Left lobe of liver (tissue), 2 donors: ENCODE data around the gene WDR26. TPM values are rescaled to one million over a fixed set of nuclear protein-coding genes. Genes with fewer than 3 reads are reported as not detected.
"Not testable (repeated sequence)": the region's sequence is repeated elsewhere in the genome, so short reads cannot be mapped to it uniquely, and the experiment has no call there.

Source experiments
- ATAC-seq: fragments of 200-7000 bp; cut with Tn5 transposase; one replicate; pipeline ENCODE4 v1.9.1; 2020; ENCODE audit warnings: mild to moderate bottlenecking, moderate library complexity
- DNase-seq: peaks from one replicate; pipeline ENCODE4 v3.0.0-alpha.2; 2020; ENCODE audit warnings: low spot score
- total RNA-seq: library from RNA; stranded (reverse); gene quantifications from one replicate; pipeline ENCODE4 v1.2.1, GENCODE V29; 2021
- donor health status: DM: no; HTN: no; CAD: no; lungs with moderate emphysema.
- donor health status: DM: no; HTN: yes; CAD: no.

WDR26 gene
- total RNA-seq, result 27.2 TPM

DNA sequence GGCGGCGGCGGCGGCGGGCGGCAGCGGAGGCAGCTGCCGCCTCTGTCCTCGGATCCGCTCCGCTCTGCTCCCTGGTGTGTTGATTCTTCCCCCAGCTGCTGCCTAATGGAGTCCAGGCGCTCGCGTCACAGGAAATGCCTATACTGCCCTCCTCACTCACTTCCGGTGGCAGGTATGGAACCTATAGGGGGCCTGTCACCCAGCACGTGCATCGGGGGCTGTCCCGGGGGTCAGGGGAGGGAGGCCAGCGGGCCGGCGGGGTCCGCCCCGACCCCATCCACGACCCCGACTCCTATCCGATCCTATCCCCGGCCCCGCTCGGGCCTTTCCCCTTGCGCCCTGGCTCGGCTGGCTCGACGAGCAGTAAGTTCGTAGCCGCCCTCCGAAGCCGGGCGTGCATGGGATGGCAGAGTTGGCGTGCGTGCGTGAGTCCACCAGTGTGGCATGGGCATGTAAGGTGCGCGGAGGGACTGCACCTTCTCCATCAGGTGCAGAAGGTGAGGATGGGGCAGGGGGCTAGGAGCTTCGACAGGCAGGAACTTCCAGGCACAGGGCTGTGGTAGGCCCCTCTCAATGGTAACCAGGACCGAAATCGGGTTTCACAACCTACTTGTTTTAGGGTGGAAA, at the start of gene WDR26:
TSS of gene WDR26 (minus strand) at position 107 of the 627 bp plus-strand sequence.
- ATAC-seq (peak; percentile 81), DNase-seq (peak; percentile 83)

DNA sequence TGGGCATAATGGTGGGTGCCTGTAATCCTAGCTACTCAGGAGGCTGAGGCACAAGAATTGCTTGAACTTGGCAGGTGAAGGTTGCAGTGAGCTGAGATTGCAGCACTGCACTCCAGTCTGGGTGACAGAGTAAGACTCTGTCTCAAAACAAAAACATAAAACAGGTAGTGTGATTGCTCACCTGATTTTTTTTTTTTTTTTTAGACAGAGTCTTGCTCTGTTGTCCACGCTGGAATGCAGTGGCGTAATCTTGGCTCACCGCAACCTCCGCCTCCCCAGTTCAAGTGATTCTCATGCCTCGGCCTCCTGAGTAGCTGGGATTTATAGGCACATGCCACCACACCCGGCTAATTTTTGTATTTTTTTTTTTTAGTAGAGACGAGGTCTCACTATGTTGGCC, 48.6 kb upstream of the WDR26 start:
- not testable (repeated sequence) for DNase-seq, ATAC-seq

DNA sequence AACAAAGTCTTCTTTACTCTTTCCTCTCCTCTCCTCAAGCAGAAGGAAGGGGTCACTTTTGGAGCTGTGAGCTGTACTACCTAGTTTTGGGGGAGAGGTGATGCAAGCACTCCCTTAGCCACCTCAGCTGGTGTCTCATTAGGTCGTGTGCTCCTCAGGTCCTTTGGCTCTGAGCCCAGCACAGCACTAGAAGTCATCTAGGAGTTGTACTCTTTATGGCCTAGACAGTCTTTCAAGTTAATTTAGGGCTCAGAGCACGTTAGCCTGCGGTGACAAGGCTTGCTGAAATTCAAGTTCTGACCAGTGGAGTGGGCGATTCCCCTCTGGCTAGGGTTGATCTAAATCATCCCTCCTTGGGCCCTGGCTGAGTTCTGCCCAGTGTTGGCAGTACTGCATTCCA, 48.0 kb upstream of the WDR26 start:
- DNase-seq, result no peak

DNA sequence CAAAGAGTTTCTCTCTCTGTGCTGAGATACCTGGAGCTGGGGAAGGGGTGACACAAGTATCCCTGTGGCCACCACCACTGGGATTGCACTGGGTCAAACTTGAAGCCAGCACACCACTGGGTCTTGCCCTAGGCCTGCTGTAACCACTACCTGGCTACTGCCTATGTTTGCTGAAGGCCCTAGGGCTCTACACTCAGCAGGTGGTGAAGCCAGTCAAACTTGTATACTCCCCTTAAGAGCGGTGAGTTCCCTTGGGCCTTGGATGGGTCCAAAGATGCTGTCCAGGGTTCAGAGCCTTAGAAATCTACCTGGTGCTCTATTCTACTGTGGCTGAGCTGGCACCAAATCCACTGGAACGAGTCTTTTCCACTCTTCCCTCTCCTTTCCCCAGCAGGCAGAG, 47.0 kb upstream of the WDR26 start:
- DNase-seq (no peak), ATAC-seq (no peak)

More for the DNA sequence above, 48.0 kb upstream of the WDR26 start:
- no peak for ATAC-seq

DNA sequence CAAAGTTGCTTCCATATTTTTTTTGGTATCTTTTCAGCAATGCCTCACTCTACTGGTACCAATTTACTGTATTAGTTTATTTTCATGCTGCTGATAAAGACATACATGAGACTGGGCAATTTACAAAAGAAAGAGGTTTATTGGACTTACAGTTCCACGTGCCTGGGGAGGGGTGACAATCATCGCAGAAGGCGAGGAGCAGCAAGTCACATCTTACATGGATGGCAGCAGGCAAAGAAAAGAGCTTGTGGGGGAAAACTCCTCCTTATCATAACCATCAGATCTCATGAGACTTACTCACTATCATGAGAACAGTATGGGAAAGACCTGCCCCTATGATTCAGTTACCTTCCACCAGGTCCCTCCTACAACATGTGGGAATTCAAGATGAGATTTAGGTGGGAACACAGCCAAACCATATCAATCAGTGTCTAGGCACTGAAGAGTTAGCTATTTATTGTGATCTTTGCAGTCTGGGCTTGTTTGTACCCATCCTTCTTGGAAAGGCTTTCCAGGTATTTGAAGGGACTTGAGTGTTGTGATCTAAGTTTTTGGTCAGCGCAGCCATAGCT, 46.4 kb upstream of the WDR26 start:
- not testable (repeated sequence) for DNase-seq, ATAC-seq

DNA sequence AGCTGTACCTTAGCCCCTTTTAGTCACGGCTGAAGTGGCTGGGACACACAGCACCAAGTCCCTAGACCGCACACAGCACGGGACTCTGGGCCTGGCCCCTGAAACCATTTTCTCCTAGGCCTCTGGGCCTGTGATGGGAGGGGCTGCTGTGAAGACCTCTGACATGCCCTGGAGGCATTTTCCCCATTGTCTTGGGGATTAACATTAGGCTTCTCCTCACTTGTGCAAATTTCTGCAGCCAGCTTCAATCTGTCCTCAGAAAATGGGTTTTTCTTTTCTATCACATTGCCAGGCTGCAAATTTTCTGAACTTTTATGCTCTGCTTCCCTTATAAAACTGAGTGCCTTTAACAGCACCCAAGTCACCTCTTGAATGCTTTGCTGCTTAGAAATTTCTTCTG, 45.6 kb upstream of the WDR26 start:
- not testable (repeated sequence) for DNase-seq, ATAC-seq

DNA sequence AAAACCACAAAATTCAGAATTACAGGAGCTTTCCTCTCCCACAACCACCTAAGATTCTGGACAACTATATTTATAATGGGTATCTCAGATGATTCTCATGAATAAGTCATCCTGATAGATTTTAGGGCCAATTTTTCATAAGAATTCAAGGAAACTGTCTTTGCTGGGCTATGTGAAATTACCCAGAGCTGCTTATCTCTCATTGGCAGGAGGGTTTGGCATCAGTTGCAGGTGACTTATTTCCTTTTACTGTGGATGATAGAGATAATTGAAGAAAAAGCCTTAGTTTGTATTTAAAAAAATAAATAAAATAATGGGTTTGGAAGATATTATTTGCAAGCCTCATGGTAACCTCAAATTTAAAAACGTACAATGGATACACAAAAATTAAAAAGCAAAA, 38.2 kb upstream of the WDR26 start:
- ATAC-seq (no peak), DNase-seq (no peak)

DNA sequence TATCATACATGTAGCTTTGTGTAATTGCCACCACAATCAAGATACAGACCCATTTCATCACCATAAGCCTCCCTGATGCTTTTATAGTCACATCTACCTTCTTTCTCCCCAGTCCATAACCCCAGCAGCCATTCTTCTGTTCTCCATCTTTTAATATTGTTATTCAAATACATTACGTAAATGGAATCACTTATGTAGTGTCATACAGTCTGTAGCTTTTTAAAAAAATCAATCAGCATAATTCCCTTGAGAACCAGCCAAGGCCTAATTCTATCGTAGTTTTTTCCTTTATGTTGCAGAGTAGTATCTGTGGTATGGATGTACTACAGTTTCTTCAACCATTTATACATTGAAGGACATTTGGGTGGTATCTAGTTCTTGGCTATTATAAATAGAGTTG, 31.6 kb upstream of the WDR26 start:
- no peak for ATAC-seq

DNA sequence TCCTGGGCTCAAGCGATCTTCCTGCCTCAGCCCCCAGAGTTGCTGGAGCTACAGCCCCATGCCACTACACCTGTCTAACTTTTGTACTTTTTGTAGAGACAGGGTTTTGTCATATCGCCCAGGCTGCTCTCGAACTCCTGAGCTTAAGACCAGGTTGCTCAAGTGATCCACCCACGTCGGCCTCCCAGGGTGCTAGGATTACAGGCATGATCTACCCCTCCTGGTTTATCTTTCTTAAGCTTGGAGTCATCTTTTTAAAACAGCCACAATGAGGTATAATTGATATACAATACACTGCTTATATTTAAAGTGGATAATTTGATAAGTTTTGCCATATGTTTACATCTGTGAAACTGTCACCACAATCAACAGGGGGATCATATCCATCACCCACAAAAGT, 25.4 kb upstream of the WDR26 start:
- no peak for DNase-seq
- no peak for ATAC-seq

More for the DNA sequence above, 31.6 kb upstream of the WDR26 start:
- DNase-seq, result no peak

DNA sequence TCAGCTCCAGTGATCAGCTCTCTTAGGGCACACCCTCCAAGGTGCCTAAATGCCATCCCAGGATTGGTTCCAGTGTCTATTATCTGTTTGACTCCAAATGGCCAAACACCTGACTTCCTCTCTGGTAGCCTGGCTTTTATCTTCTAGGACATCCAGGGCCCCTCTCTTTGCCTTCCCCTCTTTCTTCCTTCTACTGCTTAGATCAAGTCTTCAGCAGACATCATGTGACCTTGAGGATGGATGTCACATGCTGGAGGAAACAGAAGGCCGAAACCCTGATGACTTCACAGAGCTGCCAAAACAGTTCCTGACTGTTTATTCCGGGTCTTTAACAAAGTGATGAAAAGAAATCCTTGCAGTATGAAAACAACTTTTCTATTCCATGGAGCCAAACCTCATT, 24.4 kb upstream of the WDR26 start:
- DNase-seq, result no peak

DNA sequence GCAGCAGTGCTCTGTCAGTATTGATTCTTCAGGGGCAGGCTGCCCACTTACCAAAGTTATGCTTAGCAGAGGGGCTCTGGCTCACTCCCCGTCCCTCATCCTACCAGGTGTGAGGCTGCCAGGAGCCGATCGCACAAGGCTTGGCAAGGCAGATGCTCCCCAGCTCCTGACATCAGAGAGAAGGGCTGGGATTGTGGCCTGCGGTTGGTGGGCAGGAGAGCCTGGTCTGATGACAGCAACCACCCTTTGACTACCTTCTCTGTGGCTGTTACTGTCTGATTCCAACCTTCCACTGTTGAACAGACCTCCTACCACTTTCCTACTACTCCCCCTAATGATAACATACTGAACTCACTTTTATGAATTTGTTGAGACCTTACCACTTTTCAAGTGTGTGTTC, 23.7 kb upstream of the WDR26 start:
- DNase-seq (no peak), ATAC-seq (no peak)

More for the DNA sequence above, 24.4 kb upstream of the WDR26 start:
- ATAC-seq, result no peak

DNA sequence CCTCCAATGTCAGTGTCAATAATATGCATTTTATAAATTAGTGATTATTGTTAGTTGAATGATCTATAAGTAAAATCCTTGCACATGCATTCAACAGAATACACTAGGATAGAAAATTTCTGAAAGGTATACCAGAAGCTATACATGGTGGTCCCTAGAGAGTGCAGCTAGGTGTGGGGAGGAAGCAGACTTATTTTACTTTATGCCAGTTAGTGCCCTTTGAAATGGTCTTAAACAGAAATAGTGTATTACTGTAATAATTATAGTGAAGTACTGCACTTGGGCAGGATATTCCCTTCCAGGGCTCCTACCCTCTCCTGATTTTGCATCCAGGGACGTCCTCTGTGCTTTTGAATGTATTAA, 23.2 kb upstream of the WDR26 start:
- ATAC-seq, result no peak

DNA sequence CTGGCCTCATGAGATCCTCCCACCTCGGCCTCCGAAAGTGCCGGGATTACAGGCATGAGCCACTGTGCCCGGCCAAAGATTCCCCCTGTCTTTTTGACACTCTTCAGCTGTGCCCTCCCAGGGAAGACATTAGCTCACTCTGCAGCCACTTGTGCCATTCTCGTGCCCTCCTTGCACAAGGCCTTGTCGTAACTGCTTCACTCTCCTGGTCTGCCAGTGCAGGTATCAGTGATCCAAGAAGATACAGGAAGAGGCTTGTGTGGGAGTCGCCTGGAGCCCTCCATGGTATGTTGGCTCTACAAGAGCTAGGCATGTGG, 22.0 kb upstream of the WDR26 start:
- DNase-seq (no peak), ATAC-seq (no peak)

More for the DNA sequence above, 23.2 kb upstream of the WDR26 start:
- DNase-seq, result no peak

DNA sequence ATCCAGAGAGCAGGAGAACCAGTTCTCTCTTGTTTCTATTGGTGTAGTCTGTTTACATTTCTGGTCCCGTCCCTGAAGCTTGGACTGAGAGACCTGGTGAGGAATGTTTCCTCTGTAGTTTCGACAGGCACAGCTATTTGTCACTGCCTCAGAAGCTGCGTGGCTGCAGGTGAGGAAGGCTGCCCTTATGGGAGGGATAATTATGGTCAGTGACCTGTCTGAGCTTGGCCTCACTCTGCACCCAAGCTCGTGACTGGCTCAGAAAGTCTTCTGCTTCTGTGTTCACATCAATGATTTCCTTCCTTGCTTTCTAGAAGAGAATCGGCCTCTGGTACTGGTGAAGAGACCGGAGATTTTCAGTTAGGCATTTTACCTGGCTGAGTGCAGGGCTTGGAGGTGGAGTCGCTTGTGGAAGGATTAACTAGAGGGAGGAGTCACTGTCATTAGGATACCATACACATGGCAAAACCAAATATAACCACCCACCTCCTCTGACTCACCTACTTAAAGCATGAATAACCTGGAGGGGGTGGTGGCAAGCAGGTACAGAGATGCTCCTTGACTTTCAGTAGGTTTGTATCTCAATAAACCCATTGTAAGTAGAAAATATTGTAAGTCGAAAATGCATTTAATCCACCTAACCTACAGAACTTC, 19.9 kb upstream of the WDR26 start:
- ATAC-seq (peak; percentile 20), DNase-seq (no peak)

DNA sequence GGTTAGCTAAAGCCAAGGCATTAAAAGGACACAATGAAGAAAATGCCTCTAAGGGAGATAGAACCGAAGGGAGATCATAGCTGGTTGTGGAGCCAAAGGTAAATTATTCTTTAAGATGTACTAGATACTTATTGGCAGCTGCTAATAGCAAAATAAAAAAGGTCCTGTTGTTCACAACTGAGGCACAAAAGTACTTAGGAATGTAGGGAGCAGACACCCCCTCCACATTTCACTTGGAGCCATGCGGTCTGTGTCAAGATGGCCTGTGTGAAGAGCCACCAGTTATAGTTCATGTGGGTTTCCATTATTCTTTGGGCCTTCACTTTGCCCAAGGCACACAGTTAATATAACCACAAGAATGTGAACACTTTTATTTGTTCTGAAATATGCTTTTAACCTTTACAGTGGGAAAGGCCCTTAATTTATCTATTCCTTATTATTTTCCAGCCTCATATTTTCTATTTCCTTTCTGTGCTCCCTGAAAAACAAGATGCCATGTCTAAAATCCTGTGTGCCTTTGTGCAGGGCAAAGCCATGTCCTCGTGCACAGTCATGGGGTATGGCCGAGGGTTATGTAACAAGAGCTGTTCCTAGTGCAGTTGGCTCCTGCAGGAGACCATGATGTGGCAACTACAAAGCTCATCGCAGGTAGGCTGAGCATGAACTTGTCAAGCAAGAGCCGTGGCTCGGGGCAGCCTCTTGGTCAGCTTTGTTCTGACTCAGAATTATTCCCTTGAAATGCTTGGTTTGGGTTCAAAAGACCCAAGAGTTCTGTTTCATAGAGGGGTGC, 16.2 kb upstream of the WDR26 start:
- ATAC-seq, result peak; percentile 93
- peak; percentile 73 for DNase-seq

DNA sequence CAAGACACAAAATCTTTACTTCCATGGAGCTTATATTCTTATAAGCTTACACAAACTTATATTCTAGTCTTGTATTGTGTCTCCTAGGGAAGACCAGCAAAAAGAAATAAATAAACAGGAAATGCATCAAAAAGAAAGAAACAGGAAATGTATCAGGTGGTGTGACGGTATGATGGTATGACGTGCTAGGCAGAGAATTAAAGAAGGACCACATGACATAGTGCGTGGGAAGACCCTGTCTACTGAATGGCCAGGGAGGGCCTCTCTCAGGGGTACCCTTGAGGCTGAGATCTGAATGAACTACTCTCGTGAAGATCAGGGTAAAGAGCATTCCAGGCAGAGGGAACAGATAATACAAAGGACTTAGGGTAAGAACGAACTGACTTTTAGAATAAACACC, 15.6 kb upstream of the WDR26 start:
- no peak for ATAC-seq
- no peak for DNase-seq

DNA sequence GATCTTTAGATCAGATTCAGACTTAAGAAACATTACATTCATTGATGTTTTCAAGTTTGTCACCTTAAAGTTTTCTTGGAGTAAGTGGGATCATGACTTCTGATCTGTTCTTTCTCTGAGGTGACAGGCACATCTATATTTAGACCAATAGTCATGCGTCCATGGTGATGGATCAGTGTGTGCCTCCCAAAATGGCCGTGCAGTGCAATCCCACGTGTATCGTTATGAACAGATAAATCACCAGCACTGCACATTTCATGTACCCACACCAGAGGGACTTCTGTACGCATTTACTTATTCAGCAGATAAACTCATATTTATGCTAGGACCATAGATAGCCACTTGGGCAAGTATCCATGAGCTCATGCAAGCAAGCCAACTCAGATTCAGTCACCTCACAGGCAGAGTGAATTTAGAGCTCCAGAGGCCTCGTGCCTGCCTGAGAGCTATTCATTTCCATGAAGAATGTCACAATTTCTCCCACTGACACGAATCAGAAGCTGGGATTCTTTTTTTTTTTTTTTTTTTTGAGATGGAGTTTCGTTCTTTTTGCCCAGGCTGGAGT, 13.9 kb upstream of the WDR26 start:
- ATAC-seq (no peak), DNase-seq (no peak)

DNA sequence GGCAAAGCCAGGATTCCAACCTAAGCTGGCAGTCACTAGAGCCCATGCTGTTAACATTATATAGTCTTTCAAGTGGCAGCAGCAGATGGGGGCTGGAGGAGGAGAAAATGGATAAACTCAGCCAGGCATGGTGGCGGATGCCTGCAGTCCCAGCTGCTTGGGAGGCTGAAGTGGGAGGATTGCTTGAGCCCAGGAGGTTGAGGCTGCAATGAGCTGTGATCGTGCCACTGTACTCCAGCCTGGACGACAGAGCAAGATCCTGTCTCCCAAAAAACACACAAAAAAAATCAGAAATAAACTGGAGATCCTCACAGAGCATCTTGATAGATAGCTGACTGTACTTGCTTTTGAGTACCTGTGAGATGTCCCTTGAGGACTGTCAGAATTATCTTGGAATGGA, 13.4 kb upstream of the WDR26 start:
- no peak for DNase-seq
- no peak for ATAC-seq

DNA sequence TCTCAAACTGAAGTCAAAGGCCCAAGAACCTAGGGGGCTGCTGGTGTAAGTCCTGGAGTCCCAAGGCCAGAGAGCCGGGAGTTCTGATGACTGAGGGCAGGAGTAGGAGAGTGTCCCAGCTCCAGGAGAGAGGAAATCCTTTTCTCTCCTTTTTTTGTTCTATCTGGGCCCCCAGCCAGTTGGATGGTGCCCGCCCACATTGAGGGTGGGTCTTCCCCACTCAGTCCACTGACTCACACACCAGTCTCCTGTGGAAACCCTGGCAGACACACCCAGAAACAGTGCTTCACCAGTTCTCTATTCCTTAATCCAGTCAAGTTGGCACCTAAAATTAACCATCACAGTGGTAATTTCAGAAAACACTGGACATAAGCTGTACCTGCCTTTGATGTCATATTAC, 12.7 kb upstream of the WDR26 start:
- no peak for ATAC-seq

DNA sequence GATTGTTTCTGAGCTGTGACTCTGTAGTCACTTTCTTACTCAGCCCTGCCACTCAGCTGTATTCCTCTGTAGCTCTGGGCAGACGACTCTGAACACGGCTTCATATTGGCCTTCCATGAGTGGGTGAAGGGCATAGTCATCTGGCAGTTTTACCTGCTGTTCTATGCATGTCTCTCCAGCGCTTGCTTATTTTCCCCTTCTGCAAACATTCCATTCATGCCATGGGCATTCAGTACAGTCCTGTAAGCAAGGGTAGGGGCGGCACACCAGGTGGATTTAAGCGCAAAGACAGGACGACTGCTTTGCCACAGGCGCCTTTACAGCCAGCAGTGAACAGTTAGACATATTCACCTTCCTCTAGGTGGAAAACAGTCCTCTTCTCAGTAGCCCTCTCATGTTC, 4.4 kb upstream of the WDR26 start:
- ATAC-seq, result peak; percentile 7

More for the DNA sequence above, 12.7 kb upstream of the WDR26 start:
- no peak for DNase-seq

DNA sequence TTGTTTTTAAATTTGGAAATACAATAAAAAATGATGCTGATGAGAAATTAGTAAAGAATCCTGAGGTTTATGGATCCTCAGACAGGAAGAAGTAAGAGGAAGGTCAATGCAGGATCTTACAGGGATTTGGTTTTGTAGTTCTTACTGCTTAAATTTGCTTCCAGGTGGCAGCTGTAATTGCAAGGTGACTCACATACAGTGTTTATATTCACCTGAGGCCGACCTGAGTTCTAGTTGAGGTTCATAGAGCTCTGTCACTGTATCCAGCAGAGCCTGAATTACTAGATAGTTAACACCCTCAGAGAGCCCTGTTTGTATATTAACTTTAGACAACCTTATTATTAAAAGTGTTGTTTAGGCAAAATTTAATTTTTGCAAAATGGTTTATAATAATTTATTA, 1.4 kb upstream of the WDR26 start:
- ATAC-seq, result no peak
- no peak for DNase-seq

More for the DNA sequence above, 4.4 kb upstream of the WDR26 start:
- no peak for DNase-seq
